Choroid plexus epithelial cell (primary cell): ENCODE data around the gene HRH2.
"Not testable (repeated sequence)": the region's sequence is repeated elsewhere in the genome, so short reads cannot be mapped to it uniquely, and the experiment has no call there.

ENCODE experiments used
- DNase-seq: peaks from one replicate; pipeline ENCODE4 v3.0.0-alpha.2; 2010; ENCODE audit warnings: low read depth
- H3K4me3 ChIP-seq: 2 replicates; pipeline ENCODE4 v1.5.1; 2011; ENCODE audit warnings: low read depth, mild to moderate bottlenecking, control low read depth, low read length, moderate library complexity
- CTCF ChIP-seq: conservative IDR thresholded peaks from 2 replicates; pipeline ENCODE4 v1.5.1; 2011; ENCODE audit warnings: low read depth, mild to moderate bottlenecking, control low read depth, inconsistent platforms, low read length, moderate library complexity

The HRH2 gene

GRCh38 chr5:175753536-175754402 lies 95.9 kb downstream of the HRH2 start:
- no peak for TF ChIP-seq CTCF
- DNase-seq: no peak
- no peak overlapping the region for H3K4me3 ChIP-seq

DNA sequence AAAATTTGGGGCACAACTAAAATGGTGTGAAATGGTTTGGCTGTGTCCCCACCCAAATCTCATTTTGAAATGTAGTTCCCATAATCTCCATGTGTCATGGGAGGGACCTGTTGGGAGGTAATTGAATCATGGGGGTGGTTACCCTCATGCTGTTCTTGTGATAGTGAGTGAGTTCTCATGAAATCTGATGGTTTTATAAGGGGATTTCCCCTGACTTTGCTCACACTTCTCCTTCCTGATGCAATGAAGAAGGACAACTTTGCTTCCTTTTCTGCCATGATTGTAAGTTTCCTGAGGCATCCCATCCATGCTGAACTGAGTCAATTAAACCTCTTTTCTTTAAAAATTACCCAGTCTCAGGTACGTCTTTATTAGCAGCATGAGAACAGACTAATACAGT lies 102.1 kb downstream of the HRH2 start:
- H3K4me3 ChIP-seq, DNase-seq: not testable (repeated sequence)
